GM12865 (cell line): ENCODE measurements around the gene MTHFD2L.

ENCODE experiments used
- DNase-seq: peaks from one replicate; pipeline ENCODE4 v3.0.0; 2010; ENCODE audit warnings: low read depth
- H3K4me3 ChIP-seq: 2 replicates; pipeline ENCODE4 v1.5.1; 2011; ENCODE audit warnings: mild to moderate bottlenecking, low read depth, low read length, control low read depth
- CTCF ChIP-seq: IDR thresholded peaks from 2 replicates; pipeline ENCODE4 v1.5.1; 2011; ENCODE audit warnings: low read length, control low read depth, low read depth, inconsistent platforms; ENCODE audit not compliant: insufficient read depth; ENCODE audit errors: missing control alignments

MTHFD2L gene

DNA sequence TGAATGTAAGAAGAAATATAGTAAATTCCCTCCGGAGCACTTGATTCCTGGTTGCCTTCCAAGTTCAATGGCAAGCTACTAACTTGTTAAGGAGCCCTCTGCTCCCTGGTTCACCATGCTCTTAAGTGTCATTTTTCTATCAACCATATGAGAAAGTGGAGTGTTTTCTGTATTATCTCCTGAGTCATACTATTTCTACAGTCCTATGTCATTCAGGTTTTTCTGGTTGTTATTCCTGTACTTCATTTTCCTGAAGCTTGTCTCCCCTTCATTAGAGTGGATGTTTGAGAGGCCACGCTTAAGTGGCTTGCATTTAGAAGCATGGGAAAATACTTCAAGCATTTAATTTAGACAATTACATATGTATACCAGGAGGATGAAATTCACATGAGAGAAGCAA lies 135.6 kb downstream of the MTHFD2L start:
- no peak overlapping the region for H3K4me3 ChIP-seq
- DNase-seq, result no peak
- no peak for TF ChIP-seq CTCF

- no peak for DNase-seq
- H3K4me3 ChIP-seq, result no peak overlapping the region
- no peak for TF ChIP-seq CTCF
These were observed 136.8 kb downstream of the MTHFD2L start for GRCh38 chr4:74294681-74295080.

GRCh38 chr4:74297539-74297938 lies 139.6 kb downstream of the MTHFD2L start:
- no peak for TF ChIP-seq CTCF
- DNase-seq, result no peak
- no peak overlapping the region for H3K4me3 ChIP-seq

- TF ChIP-seq CTCF, result no peak
- no peak overlapping the region for H3K4me3 ChIP-seq
- no peak for DNase-seq
These were observed 146.2 kb downstream of the MTHFD2L start for GRCh38 chr4:74304095-74304625.

GRCh38 chr4:74305000-74305399 lies 147.1 kb downstream of the MTHFD2L start:
- DNase-seq, result no peak

DNA sequence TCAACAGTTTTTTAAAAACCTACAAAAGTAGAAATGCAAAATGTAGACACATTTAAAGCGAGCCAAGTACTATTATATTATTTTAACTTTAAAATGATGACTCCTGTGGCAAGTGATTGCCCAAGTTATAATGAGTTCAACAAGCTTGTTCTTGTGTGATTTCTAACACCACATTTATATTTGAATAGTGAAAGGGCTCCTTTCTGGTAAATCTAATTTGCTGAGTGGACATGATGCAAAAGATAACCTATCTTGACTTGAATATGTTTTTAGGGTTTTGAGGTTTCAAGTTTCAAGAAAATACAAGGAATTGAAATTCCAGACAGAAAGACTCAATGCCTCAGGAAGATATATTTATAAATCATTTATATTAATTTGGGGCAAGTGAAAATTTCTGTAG lies 149.3 kb downstream of the MTHFD2L start:
- TF ChIP-seq CTCF, result no peak
- DNase-seq, result no peak
- H3K4me3 ChIP-seq, result no peak overlapping the region

More at GRCh38 chr4:74305000-74305399, 147.1 kb downstream of the MTHFD2L start:
- TF ChIP-seq CTCF, result no peak
- H3K4me3 ChIP-seq, result no peak overlapping the region

GRCh38 chr4:74308215-74308614 lies 150.3 kb downstream of the MTHFD2L start, which contains the start of gene EPGN:
Gene EPGN (plus strand): TSS chr4:74308470. CDS start chr4:74308534, 64 bp downstream.
- DNase-seq, result no peak
- TF ChIP-seq CTCF, result no peak
- H3K4me3 ChIP-seq, result no peak within 1 kb of the TSS
